GM18502 (cell line): Measurements from ENCODE around the gene TFPI.
"Not testable (repeated sequence)": the region's sequence is repeated elsewhere in the genome, so short reads cannot be mapped to it uniquely, and the experiment has no call there.

ENCODE experiments used
- ATAC-seq: cut with Tn5 transposase; IDR thresholded peaks from one replicate; pipeline ENCODE4 v1.9.1; 2021; ENCODE audit warnings: mild to moderate bottlenecking; ENCODE audit not compliant: unreplicated experiment, poor library complexity

Gene TFPI

GRCh38 chr2:187529977-187530721 is 24.1 kb downstream of the TFPI start:
- ATAC-seq = no peak

GRCh38 chr2:187529248-187529976 is 24.8 kb downstream of the TFPI start:
- ATAC-seq = no peak

GRCh38 chr2:187528042-187528441 is 26.2 kb downstream of the TFPI start:
- no peak for ATAC-seq

- no peak for ATAC-seq
Observed at GRCh38 chr2:187527262-187527661, 27.0 kb downstream of the TFPI start.

- ATAC-seq = no peak
Observed at GRCh38 chr2:187526792-187527191, 27.4 kb downstream of the TFPI start.

- no peak for ATAC-seq
Observed at GRCh38 chr2:187525163-187525900, 28.9 kb downstream of the TFPI start.

- ATAC-seq = no peak
Observed at GRCh38 chr2:187523325-187523724, 30.9 kb downstream of the TFPI start.

GRCh38 chr2:187520121-187520624 is 34.1 kb downstream of the TFPI start:
- no peak for ATAC-seq

GRCh38 chr2:187519419-187520120 is 34.7 kb downstream of the TFPI start:
- ATAC-seq = no peak

- ATAC-seq = not testable (repeated sequence)
Observed at GRCh38 chr2:187517750-187518361, 36.4 kb downstream of the TFPI start.

GRCh38 chr2:187516630-187517510 is 37.4 kb downstream of the TFPI start:
- ATAC-seq = not testable (repeated sequence)

GRCh38 chr2:187514930-187515329 is 39.3 kb downstream of the TFPI start:
- no peak for ATAC-seq

- not testable (repeated sequence) for ATAC-seq
Observed at GRCh38 chr2:187514235-187514829, 39.9 kb downstream of the TFPI start.

GRCh38 chr2:187513460-187514234 is 40.6 kb downstream of the TFPI start:
- ATAC-seq = not testable (repeated sequence)

- no peak for ATAC-seq
Observed at GRCh38 chr2:187511356-187512315, 42.6 kb downstream of the TFPI start.
